Fibroblast of pulmonary artery (primary cell): ENCODE measurements around the gene IQCN.
A peak's percentile ranks its signal among the peaks of the same experiment; 100 is the strongest.

Experiments
- DNase-seq: peaks from one replicate; pipeline ENCODE4 v3.0.0-alpha.2; 2010; ENCODE audit warnings: low read depth
- H3K4me3 ChIP-seq: replicated peaks from 2 replicates; pipeline ENCODE4 v1.5.1; 2011; ENCODE audit warnings: low read depth, mild to moderate bottlenecking, control low read depth, low read length, moderate library complexity
- TF ChIP-seq, protein P1 (sequence below): IDR thresholded peaks from 2 replicates; pipeline ENCODE4 v1.5.1; 2011; ENCODE audit warnings: mild to moderate bottlenecking, control low read depth, low read length, inconsistent platforms; ENCODE audit errors: missing control alignments

Gene IQCN

DNA sequence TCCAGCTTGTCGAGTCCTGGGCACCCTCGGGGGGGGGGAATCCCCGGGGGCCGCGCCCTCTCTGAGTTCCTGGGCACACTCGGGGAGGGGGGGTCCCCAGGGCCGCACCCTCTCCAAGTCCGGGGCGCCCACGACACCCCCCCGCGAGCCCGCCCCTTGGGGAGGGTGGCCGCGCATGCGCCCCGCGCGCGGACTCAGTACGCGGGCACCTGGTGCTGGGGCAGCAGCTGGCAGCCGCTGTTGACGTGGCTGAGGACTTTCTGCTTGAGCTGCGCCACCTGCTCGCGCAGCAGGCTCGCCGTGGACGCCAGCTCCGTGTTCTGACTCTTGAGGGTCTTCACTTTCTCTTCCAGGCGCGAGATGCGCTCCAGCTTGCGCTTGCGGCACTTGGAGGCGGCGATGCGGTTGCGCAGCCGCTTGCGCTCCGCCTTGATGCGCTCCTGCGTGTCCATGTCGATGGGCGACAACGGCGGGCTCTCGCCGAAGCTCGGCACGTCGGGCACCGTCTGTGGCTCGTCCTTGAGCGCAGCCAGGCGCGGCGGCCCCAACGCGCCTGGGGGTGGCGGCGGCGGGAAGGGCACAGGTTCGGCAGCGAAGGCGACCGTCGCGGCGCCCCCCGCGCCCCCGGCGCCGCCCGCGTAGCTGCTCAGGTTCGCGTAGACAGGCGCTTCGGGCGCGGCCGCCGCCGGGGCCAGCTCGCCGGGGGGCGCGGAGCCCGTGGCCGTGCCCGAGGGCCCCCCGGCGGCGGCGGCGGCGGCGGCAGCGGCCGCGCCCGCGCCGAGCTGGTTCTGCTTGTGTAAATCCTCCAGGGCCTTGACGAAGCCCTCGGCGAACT, 6.2 kb upstream of the IQCN start:
- peak; percentile 75 for DNase-seq
- H3K4me3 ChIP-seq = peak overlapping the region; percentile 96
- TF ChIP-seq, protein P1, sequence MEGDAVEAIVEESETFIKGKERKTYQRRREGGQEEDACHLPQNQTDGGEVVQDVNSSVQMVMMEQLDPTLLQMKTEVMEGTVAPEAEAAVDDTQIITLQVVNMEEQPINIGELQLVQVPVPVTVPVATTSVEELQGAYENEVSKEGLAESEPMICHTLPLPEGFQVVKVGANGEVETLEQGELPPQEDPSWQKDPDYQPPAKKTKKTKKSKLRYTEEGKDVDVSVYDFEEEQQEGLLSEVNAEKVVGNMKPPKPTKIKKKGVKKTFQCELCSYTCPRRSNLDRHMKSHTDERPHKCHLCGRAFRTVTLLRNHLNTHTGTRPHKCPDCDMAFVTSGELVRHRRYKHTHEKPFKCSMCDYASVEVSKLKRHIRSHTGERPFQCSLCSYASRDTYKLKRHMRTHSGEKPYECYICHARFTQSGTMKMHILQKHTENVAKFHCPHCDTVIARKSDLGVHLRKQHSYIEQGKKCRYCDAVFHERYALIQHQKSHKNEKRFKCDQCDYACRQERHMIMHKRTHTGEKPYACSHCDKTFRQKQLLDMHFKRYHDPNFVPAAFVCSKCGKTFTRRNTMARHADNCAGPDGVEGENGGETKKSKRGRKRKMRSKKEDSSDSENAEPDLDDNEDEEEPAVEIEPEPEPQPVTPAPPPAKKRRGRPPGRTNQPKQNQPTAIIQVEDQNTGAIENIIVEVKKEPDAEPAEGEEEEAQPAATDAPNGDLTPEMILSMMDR = no peak

- TF ChIP-seq, protein P1 = peak; percentile 84
- peak overlapping the region; percentile 96 for H3K4me3 ChIP-seq
- DNase-seq = peak; percentile 94
Observed at GRCh38 chr19:18279516-18280246, 5.4 kb upstream of the IQCN start.

- DNase-seq = no peak
- TF ChIP-seq, protein P1 = no peak
- peak overlapping the region; percentile 96 for H3K4me3 ChIP-seq
Observed at GRCh38 chr19:18279266-18279515, 4.9 kb upstream of the IQCN start.

DNA sequence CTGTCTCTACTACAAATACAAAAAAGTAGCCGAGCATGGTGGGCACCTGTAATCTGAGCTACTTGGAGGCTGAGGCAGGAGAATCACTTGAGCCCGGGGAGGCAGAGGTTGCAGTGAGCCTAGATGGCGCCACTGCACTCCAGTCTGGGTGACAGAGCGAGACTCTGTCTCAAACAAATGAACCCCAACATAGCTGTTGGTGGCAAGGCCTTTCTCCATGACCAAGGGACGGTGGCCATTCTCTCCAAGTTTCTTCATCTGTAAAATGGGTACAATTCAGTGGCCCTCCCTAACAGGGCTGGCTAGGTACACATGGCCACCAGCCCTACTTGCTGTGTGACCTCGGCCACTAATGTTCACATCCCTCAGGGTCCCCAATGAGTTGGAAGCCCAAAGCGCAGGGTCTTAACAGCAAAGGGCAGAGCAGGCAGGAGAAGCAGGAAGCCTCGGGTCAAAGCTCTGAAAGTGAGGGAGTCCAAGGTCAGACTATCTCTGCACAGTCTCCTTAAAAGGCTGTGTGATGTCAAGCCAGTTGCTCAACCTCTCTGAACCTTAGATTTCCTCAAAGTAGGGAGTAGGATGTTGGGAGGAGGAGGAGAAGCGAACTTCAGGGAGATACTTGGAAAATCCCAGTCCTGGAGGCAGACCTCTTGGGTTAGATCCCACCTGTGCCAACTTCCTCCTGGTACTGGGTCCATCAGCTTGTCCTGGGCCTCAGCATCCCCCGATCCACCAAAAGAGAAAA, 4.4 kb upstream of the IQCN start:
- DNase-seq = peak; percentile 55
- peak overlapping the region; percentile 96 for H3K4me3 ChIP-seq
- TF ChIP-seq, protein P1 = peak; percentile 33

DNA sequence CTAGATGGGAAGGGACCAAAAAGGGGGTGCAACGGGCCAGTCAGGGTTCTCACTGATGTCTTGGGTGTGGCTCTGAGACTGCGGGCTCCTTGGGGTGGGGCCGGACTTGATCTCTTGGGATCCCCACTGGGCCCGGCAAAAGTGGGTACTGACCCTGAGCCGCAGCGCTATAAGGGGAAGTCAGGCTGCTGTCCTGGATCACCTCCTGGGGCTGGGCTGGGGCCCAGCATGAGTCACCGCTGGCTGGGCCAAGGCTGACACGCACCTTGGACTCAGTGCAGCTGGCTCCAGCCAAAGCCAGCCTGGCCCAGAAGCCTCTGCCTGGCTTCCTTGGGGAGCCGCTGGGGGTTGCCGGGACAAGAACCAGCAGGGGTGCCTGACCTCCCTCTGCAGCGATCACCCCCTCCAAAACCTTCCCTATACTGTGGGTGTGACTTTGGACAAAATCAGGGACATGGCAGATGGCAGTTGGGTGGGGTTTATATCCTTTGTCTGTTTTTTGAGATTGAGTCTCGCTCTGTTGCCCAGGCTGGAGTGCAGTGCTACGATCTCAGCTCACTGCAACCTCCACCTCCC, 617 bp upstream of the IQCN start:
- no peak overlapping the region for H3K4me3 ChIP-seq
- DNase-seq = peak; percentile 87

GRCh38 chr19:18273561-18274218, 562 bp downstream of the IQCN start:
- no peak overlapping the region for H3K4me3 ChIP-seq

More for the DNA sequence above, 617 bp upstream of the IQCN start:
- TF ChIP-seq, protein P1 = no peak

More at GRCh38 chr19:18273561-18274218, 562 bp downstream of the IQCN start:
- TF ChIP-seq, protein P1 = no peak
- DNase-seq = no peak
